ENCODE measurements around the gene SLC35F3. TPM values are rescaled to one million over a fixed set of nuclear protein-coding genes. Genes with fewer than 3 reads are reported as not detected.

Gene SLC35F3
- total RNA-seq, 1 experiment from 2014 or later = not detected

GRCh38 chr1:233962878-233963277, 58.4 kb downstream of the SLC35F3 start:
- Histone ChIP-seq H3K4me1 (ENCODE audit: low read length) (no peaks in the 10 kb centered on the region), H3K9me2 (replicated peaks; ENCODE audit: insufficient read depth, low read length) (no peaks in the 10 kb centered on the region), H3K79me2 (ENCODE audit: low read length) (no peaks in the 10 kb centered on the region), H3K36me3 (ENCODE audit: insufficient read depth, low read length) (no peaks in the 10 kb centered on the region), H3K4me2 (ENCODE audit: low read depth, low read length, poor library complexity, severe bottlenecking) (no peak overlapping the region), H3K27ac (ENCODE audit: low read length) (no peak overlapping the region), H3K9ac (ENCODE audit: low read length) (no peak overlapping the region), H4K20me1 (ENCODE audit: insufficient read depth, low read depth, low read length) (no peaks in the 10 kb centered on the region), H3K4me3 (ENCODE audit: low read length) (no peak overlapping the region), H3K27me3 (ENCODE audit: low read length) (no peaks in the 10 kb centered on the region), H3K9me3 (ENCODE audit: low read length) (no peaks in the 10 kb centered on the region), H2AFZ (ENCODE audit: low read length) (no peak overlapping the region)
- DNase-seq = no peak

GRCh38 chr1:233965856-233966255, 61.4 kb downstream of the SLC35F3 start:
- no peaks in the 10 kb centered on the region for H3K9me2 ChIP-seq (replicated peaks; ENCODE audit: insufficient read depth, low read length)
- no peaks in the 10 kb centered on the region for H3K27me3 ChIP-seq (ENCODE audit: low read length)
- no peaks in the 10 kb centered on the region for H3K79me2 ChIP-seq (ENCODE audit: low read length)
- H3K9ac ChIP-seq (ENCODE audit: low read length) = no peak overlapping the region
- no peak overlapping the region for H3K27ac ChIP-seq (ENCODE audit: low read length)
- H3K9me3 ChIP-seq (ENCODE audit: low read length) = no peaks in the 10 kb centered on the region
- H3K4me3 ChIP-seq (ENCODE audit: low read length) = no peak overlapping the region
- no peaks in the 10 kb centered on the region for H4K20me1 ChIP-seq (ENCODE audit: insufficient read depth, low read depth, low read length)
- no peak overlapping the region for H2AFZ ChIP-seq (ENCODE audit: low read length)
- DNase-seq = no peak
- no peaks in the 10 kb centered on the region for H3K4me1 ChIP-seq (ENCODE audit: low read length)
- H3K36me3 ChIP-seq (ENCODE audit: insufficient read depth, low read length) = no peaks in the 10 kb centered on the region
- H3K4me2 ChIP-seq (ENCODE audit: low read depth, low read length, poor library complexity, severe bottlenecking) = no peak overlapping the region

- Histone ChIP-seq H3K9me2 (replicated peaks; ENCODE audit: insufficient read depth, low read length) (no peaks in the 10 kb centered on the region), H3K4me1 (ENCODE audit: low read length) (no peaks in the 10 kb centered on the region), H3K4me3 (ENCODE audit: low read length) (no peak overlapping the region), H3K27ac (ENCODE audit: low read length) (no peak overlapping the region), H3K9ac (ENCODE audit: low read length) (no peak overlapping the region), H2AFZ (ENCODE audit: low read length) (no peak overlapping the region), H4K20me1 (ENCODE audit: insufficient read depth, low read depth, low read length) (no peaks in the 10 kb centered on the region), H3K36me3 (ENCODE audit: insufficient read depth, low read length) (no peaks in the 10 kb centered on the region), H3K4me2 (ENCODE audit: low read depth, low read length, poor library complexity, severe bottlenecking) (no peak overlapping the region), H3K27me3 (ENCODE audit: low read length) (no peaks in the 10 kb centered on the region), H3K79me2 (ENCODE audit: low read length) (no peaks in the 10 kb centered on the region), H3K9me3 (ENCODE audit: low read length) (no peaks in the 10 kb centered on the region)
- no peak for DNase-seq
Observed at GRCh38 chr1:233971753-233972152, 67.3 kb downstream of the SLC35F3 start.

GRCh38 chr1:233972563-233972950, 68.1 kb downstream of the SLC35F3 start:
- Histone ChIP-seq H3K9ac (ENCODE audit: low read length) (no peak overlapping the region), H3K27ac (ENCODE audit: low read length) (no peak overlapping the region), H3K9me3 (ENCODE audit: low read length) (no peaks in the 10 kb centered on the region)

GRCh38 chr1:233972951-233973635, 68.6 kb downstream of the SLC35F3 start:
- Histone ChIP-seq H2AFZ (ENCODE audit: low read length) (no peak overlapping the region), H3K4me1 (ENCODE audit: low read length) (no peaks in the 10 kb centered on the region), H3K4me2 (ENCODE audit: low read depth, low read length, poor library complexity, severe bottlenecking) (no peak overlapping the region), H4K20me1 (ENCODE audit: insufficient read depth, low read depth, low read length) (no peaks in the 10 kb centered on the region), H3K36me3 (ENCODE audit: insufficient read depth, low read length) (no peaks in the 10 kb centered on the region), H3K27me3 (ENCODE audit: low read length) (no peaks in the 10 kb centered on the region), H3K79me2 (ENCODE audit: low read length) (no peaks in the 10 kb centered on the region), H3K4me3 (ENCODE audit: low read length) (no peak overlapping the region), H3K9me2 (replicated peaks; ENCODE audit: insufficient read depth, low read length) (no peaks in the 10 kb centered on the region), H3K27ac (ENCODE audit: low read length) (no peak overlapping the region), H3K9me3 (ENCODE audit: low read length) (no peaks in the 10 kb centered on the region), H3K9ac (ENCODE audit: low read length) (no peak overlapping the region)
- no peak for DNase-seq

More at GRCh38 chr1:233972563-233972950, 68.1 kb downstream of the SLC35F3 start:
- Histone ChIP-seq H3K79me2 (ENCODE audit: low read length) (no peaks in the 10 kb centered on the region), H3K27me3 (ENCODE audit: low read length) (no peaks in the 10 kb centered on the region), H3K4me3 (ENCODE audit: low read length) (no peak overlapping the region), H3K4me2 (ENCODE audit: low read depth, low read length, poor library complexity, severe bottlenecking) (no peak overlapping the region), H3K9me2 (replicated peaks; ENCODE audit: insufficient read depth, low read length) (no peaks in the 10 kb centered on the region), H2AFZ (ENCODE audit: low read length) (no peak overlapping the region), H4K20me1 (ENCODE audit: insufficient read depth, low read depth, low read length) (no peaks in the 10 kb centered on the region), H3K36me3 (ENCODE audit: insufficient read depth, low read length) (no peaks in the 10 kb centered on the region), H3K4me1 (ENCODE audit: low read length) (no peaks in the 10 kb centered on the region)
- no peak for DNase-seq

- Histone ChIP-seq H3K36me3 (ENCODE audit: insufficient read depth, low read length) (no peaks in the 10 kb centered on the region), H3K4me1 (ENCODE audit: low read length) (no peaks in the 10 kb centered on the region), H3K27me3 (ENCODE audit: low read length) (no peaks in the 10 kb centered on the region), H3K9me2 (replicated peaks; ENCODE audit: insufficient read depth, low read length) (no peaks in the 10 kb centered on the region), H3K4me3 (ENCODE audit: low read length) (no peak overlapping the region), H3K9me3 (ENCODE audit: low read length) (no peaks in the 10 kb centered on the region), H3K79me2 (ENCODE audit: low read length) (no peaks in the 10 kb centered on the region), H2AFZ (ENCODE audit: low read length) (no peak overlapping the region), H3K4me2 (ENCODE audit: low read depth, low read length, poor library complexity, severe bottlenecking) (no peak overlapping the region), H4K20me1 (ENCODE audit: insufficient read depth, low read depth, low read length) (no peaks in the 10 kb centered on the region), H3K27ac (ENCODE audit: low read length) (no peak overlapping the region), H3K9ac (ENCODE audit: low read length) (no peak overlapping the region)
- DNase-seq = no peak
Observed at GRCh38 chr1:233975486-233975885, 71.0 kb downstream of the SLC35F3 start.

- no peak overlapping the region for H3K4me3 ChIP-seq (ENCODE audit: low read length)
- H3K4me2 ChIP-seq (ENCODE audit: low read depth, low read length, poor library complexity, severe bottlenecking) = no peak overlapping the region
- H3K9me3 ChIP-seq (ENCODE audit: low read length) = no peaks in the 10 kb centered on the region
- no peak for DNase-seq
- H3K79me2 ChIP-seq (ENCODE audit: low read length) = no peaks in the 10 kb centered on the region
- H4K20me1 ChIP-seq (ENCODE audit: insufficient read depth, low read depth, low read length) = no peaks in the 10 kb centered on the region
- no peak overlapping the region for H3K9ac ChIP-seq (ENCODE audit: low read length)
- no peaks in the 10 kb centered on the region for H3K27me3 ChIP-seq (ENCODE audit: low read length)
- H3K36me3 ChIP-seq (ENCODE audit: insufficient read depth, low read length) = no peaks in the 10 kb centered on the region
- H3K4me1 ChIP-seq (ENCODE audit: low read length) = no peaks in the 10 kb centered on the region
- H3K27ac ChIP-seq (ENCODE audit: low read length) = no peak overlapping the region
- no peak overlapping the region for H2AFZ ChIP-seq (ENCODE audit: low read length)
- no peaks in the 10 kb centered on the region for H3K9me2 ChIP-seq (replicated peaks; ENCODE audit: insufficient read depth, low read length)
Observed at GRCh38 chr1:233981042-233981675, 76.7 kb downstream of the SLC35F3 start.

GRCh38 chr1:233982827-233983518, 78.5 kb downstream of the SLC35F3 start:
- H3K27me3 ChIP-seq (ENCODE audit: low read length) = no peaks in the 10 kb centered on the region
- H3K9me2 ChIP-seq (replicated peaks; ENCODE audit: insufficient read depth, low read length) = no peaks in the 10 kb centered on the region
- no peak overlapping the region for H3K27ac ChIP-seq (ENCODE audit: low read length)
- no peak overlapping the region for H3K9ac ChIP-seq (ENCODE audit: low read length)
- no peaks in the 10 kb centered on the region for H3K4me1 ChIP-seq (ENCODE audit: low read length)
- H3K9me3 ChIP-seq (ENCODE audit: low read length) = no peaks in the 10 kb centered on the region
- no peaks in the 10 kb centered on the region for H3K36me3 ChIP-seq (ENCODE audit: insufficient read depth, low read length)
- no peak overlapping the region for H3K4me3 ChIP-seq (ENCODE audit: low read length)
- H3K79me2 ChIP-seq (ENCODE audit: low read length) = no peaks in the 10 kb centered on the region
- H2AFZ ChIP-seq (ENCODE audit: low read length) = no peak overlapping the region
- no peak overlapping the region for H3K4me2 ChIP-seq (ENCODE audit: low read depth, low read length, poor library complexity, severe bottlenecking)
- DNase-seq = no peak
- H4K20me1 ChIP-seq (ENCODE audit: insufficient read depth, low read depth, low read length) = no peaks in the 10 kb centered on the region

Measured in Karpas-422 (cell line).